Trophoblast cell (in vitro differentiated cells and primary cell): ENCODE results near the gene ZNF45. TPM values are rescaled to one million over a fixed set of nuclear protein-coding genes. Genes with fewer than 3 reads are reported as not detected.

Experiments
- DNase-seq, 2 donors: peaks; one replicate each; pipeline ENCODE4 v3.0.0-alpha.2; 2016
- H2AFZ ChIP-seq: 2 replicates; pipeline ENCODE4 v1.6.1; 2013; ENCODE audit warnings: low read length, moderate library complexity, mild to moderate bottlenecking; ENCODE audit not compliant: insufficient read depth, poor library complexity
- H2AK5ac ChIP-seq: 2 replicates; pipeline ENCODE4 v1.6.1; 2013; ENCODE audit warnings: mild to moderate bottlenecking, low read length
- H2BK120ac ChIP-seq: 2 replicates; pipeline ENCODE4 v1.6.1; 2013; ENCODE audit warnings: low read length, mild to moderate bottlenecking, moderate library complexity; ENCODE audit not compliant: insufficient read depth, poor library complexity
- H2BK12ac ChIP-seq: 2 replicates; pipeline ENCODE4 v1.6.1; 2013; ENCODE audit warnings: mild to moderate bottlenecking, low read length, moderate library complexity
- H2BK5ac ChIP-seq: 2 replicates; pipeline ENCODE4 v1.6.1; 2013; ENCODE audit warnings: low read length, low read depth, moderate library complexity, mild to moderate bottlenecking; ENCODE audit not compliant: poor library complexity
- H3K14ac ChIP-seq: 2 replicates; pipeline ENCODE4 v1.6.1; 2013; ENCODE audit warnings: mild to moderate bottlenecking, low read length
- H3K18ac ChIP-seq: 2 replicates; pipeline ENCODE4 v1.6.1; 2013; ENCODE audit warnings: mild to moderate bottlenecking, low read length
- H3K23ac ChIP-seq: 2 replicates; pipeline ENCODE4 v1.6.1; 2013; ENCODE audit warnings: low read length
- H3K27ac ChIP-seq: 2 replicates; pipeline ENCODE4 v1.5.1; 2013; ENCODE audit warnings: low read depth, mild to moderate bottlenecking, inconsistent platforms, low read length, moderate library complexity
- H3K27me3 ChIP-seq: 2 replicates; pipeline ENCODE4 v1.6.1; 2013; ENCODE audit warnings: inconsistent platforms, mild to moderate bottlenecking, low read length, moderate library complexity; ENCODE audit not compliant: insufficient read depth
- H3K36me3 ChIP-seq, 2 experiments: 1 replicate in 1 of 2; 2 replicates in 1 of 2; pipeline ENCODE4 v1.6.1; 2013; ENCODE audit warnings: low read length in 2 of 2, mild to moderate bottlenecking in 2 of 2, moderate library complexity in 1 of 2; ENCODE audit not compliant: insufficient read depth in 2 of 2, control insufficient read depth in 1 of 2
- H3K4ac ChIP-seq: 2 replicates; pipeline ENCODE4 v1.6.1; 2013; ENCODE audit warnings: low read depth, mild to moderate bottlenecking, low read length, moderate library complexity
- H3K4me1 ChIP-seq, 2 experiments: 1 replicate in 1 of 2; 2 replicates in 1 of 2; pipeline ENCODE4 v1.6.1; 2013; ENCODE audit warnings: low read length in 2 of 2, mild to moderate bottlenecking in 2 of 2, moderate library complexity in 1 of 2; ENCODE audit not compliant: insufficient read depth in 2 of 2, control insufficient read depth in 1 of 2
- H3K4me2 ChIP-seq: 2 replicates; pipeline ENCODE4 v1.6.1; 2013; ENCODE audit warnings: inconsistent platforms, mild to moderate bottlenecking, low read length, moderate library complexity
- H3K4me3 ChIP-seq: 2 replicates; pipeline ENCODE4 v1.5.1; 2013; ENCODE audit warnings: mild to moderate bottlenecking, low read depth, low read length, inconsistent platforms
- H3K79me1 ChIP-seq: one replicate; pipeline ENCODE4 v1.6.1; 2013; ENCODE audit warnings: low read length
- H3K79me2 ChIP-seq: 2 replicates; pipeline ENCODE4 v1.6.1; 2013; ENCODE audit warnings: low read length, mild to moderate bottlenecking; ENCODE audit not compliant: control insufficient read depth, insufficient read depth, poor library complexity
- H3K9ac ChIP-seq: 2 replicates; pipeline ENCODE4 v1.6.1; 2013; ENCODE audit warnings: mild to moderate bottlenecking, low read length
- H3K9me3 ChIP-seq: 2 replicates; pipeline ENCODE4 v1.6.1; 2013; ENCODE audit warnings: low read depth, mild to moderate bottlenecking, control low read depth, inconsistent platforms, low read length; ENCODE audit not compliant: insufficient read depth
- H4K12ac ChIP-seq: 2 replicates; pipeline ENCODE4 v1.6.1; 2013; ENCODE audit warnings: low read depth, mild to moderate bottlenecking, low read length, moderate library complexity
- H4K8ac ChIP-seq: 2 replicates; pipeline ENCODE4 v1.6.1; 2013; ENCODE audit warnings: low read depth, mild to moderate bottlenecking, low read length, moderate library complexity
- H4K91ac ChIP-seq: one replicate; pipeline ENCODE4 v1.6.1; 2013; ENCODE audit warnings: low read depth, mild to moderate bottlenecking, low read length, moderate library complexity
- WGBS: extraction: QIAGEN DNeasy Blood & Tissue Kit; methylation state at CpG from one replicate; pipeline ENCODE4 v1.1.7; 2013; ENCODE audit warnings: missing lambda C conversion rate; ENCODE audit not compliant: insufficient read length, insufficient coverage; ENCODE audit errors: extremely low coverage; 5-methylcytosine and 5-hydroxymethylcytosine counted together
- polyA plus RNA-seq: library from polyadenylated mRNA; stranded (reverse); fragments of 200-250 nt; gene quantifications from 2 replicates; pipeline ENCODE4 v1.2.3, GENCODE V29; 2013

The ZNF45 gene
- polyA plus RNA-seq: 6.4 and 6.9 TPM in 2 replicates

- H2AK5ac ChIP-seq: no peak within 1 kb of the TSS
- H2AFZ ChIP-seq: peak within 1 kb of the TSS; percentile 95
- peak within 1 kb of the TSS; percentile 10 for H2BK120ac ChIP-seq
- no peak within 1 kb of the TSS for H2BK12ac ChIP-seq
- peak within 1 kb of the TSS; percentile 79 for H4K8ac ChIP-seq
- H3K4ac ChIP-seq: peak within 1 kb of the TSS; percentile 40
- H3K79me2 ChIP-seq: no peaks in the 10 kb centered on the region
- peak within 1 kb of the TSS; percentile 91 for H3K4me3 ChIP-seq
- H4K91ac ChIP-seq: peak within 1 kb of the TSS; percentile 29
- no peak within 1 kb of the TSS for H3K14ac ChIP-seq
- peaks cover 0 to 3% of the 10 kb centered on the region in 2 experiments for H3K4me1 ChIP-seq
- no peaks in the 10 kb centered on the region for H3K9me3 ChIP-seq
- no peak within 1 kb of the TSS for H3K23ac ChIP-seq
- H4K12ac ChIP-seq: peak within 1 kb of the TSS; percentile 88
- peak; percentile 86 to 94 for DNase-seq
- peak within 1 kb of the TSS; percentile 97 for H3K9ac ChIP-seq
- no peaks in the 10 kb centered on the region for H3K27me3 ChIP-seq
- peaks cover 2% of the 10 kb centered on the region for H3K79me1 ChIP-seq
- H3K36me3 ChIP-seq: peaks cover 6 to 7% of the 10 kb centered on the region in 2 experiments
- H3K27ac ChIP-seq: peak within 1 kb of the TSS; percentile 70
- H3K18ac ChIP-seq: no peak within 1 kb of the TSS
- whole genome bisulfite sequencing: no CpG with 5 or more reads among the region's 42 CpGs
- peak within 1 kb of the TSS; percentile 14 for H2BK5ac ChIP-seq
- peak within 1 kb of the TSS; percentile 76 for H3K4me2 ChIP-seq
These were observed at the start of gene ZNF45 for GRCh38 chr19:43934985-43935708. TSS of gene ZNF45 (minus strand) at chr19:43935282. CDS start at chr19:43922185, 13,097 bp downstream.

DNA sequence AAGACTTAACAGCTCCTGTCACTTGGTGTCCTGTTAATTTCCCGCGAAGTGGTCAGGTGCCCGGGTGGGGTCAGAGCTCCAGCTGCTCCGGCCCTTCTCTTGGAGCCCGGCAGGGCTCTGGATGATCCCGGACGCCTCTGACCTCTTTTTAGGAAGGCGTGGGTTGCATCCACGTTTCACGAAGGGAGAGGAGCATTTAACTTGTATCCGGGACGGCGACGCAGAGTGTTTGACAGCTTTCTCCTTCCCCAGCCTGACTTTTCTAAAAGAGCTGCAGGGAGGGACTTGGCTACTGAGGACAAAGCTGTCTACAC is 49.6 kb upstream of the ZNF45 start:
- Histone ChIP-seq H3K14ac (peak overlapping the region; percentile 56), H3K36me3 (peaks cover 2% of the 10 kb centered on the region in 2 experiments), H3K23ac (no peak overlapping the region), H3K4ac (peak overlapping the region; percentile 69), H3K79me1 (peaks cover 2% of the 10 kb centered on the region), H3K4me3 (peak overlapping the region; percentile 83), H2BK12ac (no peak overlapping the region), H3K27ac (no peak overlapping the region), H3K9ac (peak overlapping the region; percentile 82), H2AK5ac (no peak overlapping the region), H3K4me2 (peak overlapping the region; percentile 99), H2BK5ac (no peak overlapping the region), H3K27me3 (no peaks in the 10 kb centered on the region), H4K8ac (peak overlapping the region; percentile 72), H2AFZ (peak overlapping the region; percentile 97), H3K9me3 (no peaks in the 10 kb centered on the region), H3K4me1 (peaks cover 2 to 3% of the 10 kb centered on the region in 2 experiments), H4K12ac (peak overlapping the region; percentile 62), H2BK120ac (peak overlapping the region; percentile 22), H3K79me2 (no peaks in the 10 kb centered on the region), H4K91ac (peak overlapping the region; percentile 37), H3K18ac (no peak overlapping the region)
- DNase-seq: no peak
- WGBS: no CpG with 5 or more reads among the region's 14 CpGs

DNA sequence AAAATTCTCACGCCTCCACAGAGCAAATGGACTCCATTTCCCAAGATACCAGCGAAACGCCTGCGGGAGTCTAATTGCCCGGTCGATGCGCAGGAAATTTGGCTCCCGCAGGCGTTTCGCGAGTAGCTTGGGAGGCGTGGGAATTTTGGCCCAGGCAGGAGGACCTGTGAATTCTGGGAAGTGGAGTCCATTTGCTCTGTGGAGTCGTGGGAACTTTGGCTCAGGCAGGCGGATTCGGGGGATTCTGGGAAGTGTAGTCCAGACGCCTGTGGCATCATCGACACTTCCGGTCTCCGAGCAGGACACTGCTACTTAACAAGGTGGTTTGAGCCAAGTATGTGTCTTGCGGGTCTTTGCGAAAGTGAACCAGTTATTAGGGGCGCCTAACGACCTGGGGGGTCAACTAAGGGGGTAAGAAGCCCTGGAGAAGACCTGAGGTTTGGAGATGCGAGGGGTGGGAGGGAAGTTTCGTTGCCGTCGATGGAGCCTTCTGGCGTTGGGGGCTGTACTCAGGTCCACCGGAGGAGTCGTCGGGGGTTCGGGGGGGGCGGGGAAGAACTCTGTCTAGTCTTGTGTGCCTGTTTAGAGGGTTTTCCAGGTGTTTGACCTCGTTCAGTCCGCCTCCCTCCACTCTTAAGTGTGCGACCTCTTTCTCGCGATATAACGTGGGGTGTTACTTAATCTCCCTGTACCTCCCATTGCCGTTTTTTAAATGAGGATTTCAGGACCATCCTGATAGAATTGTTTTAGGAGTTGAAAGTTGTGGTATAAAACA is 49.0 kb upstream of the ZNF45 start, which contains the start of gene ZNF155:
Gene ZNF155 (plus strand): TSS at position 277 of the 775 bp plus-strand sequence. CDS start 4,356 bp downstream, outside the sequence.
- no peaks in the 10 kb centered on the region for H3K27me3 ChIP-seq
- peak within 1 kb of the TSS; percentile 83 for H3K4me3 ChIP-seq
- peak within 1 kb of the TSS; percentile 64 for H4K91ac ChIP-seq
- H3K27ac ChIP-seq: no peak within 1 kb of the TSS
- peaks cover 2% of the 10 kb centered on the region for H3K79me1 ChIP-seq
- no CpG with 5 or more reads among the region's 40 CpGs for WGBS
- H3K36me3 ChIP-seq: no peaks in the 10 kb centered on the region
- peak within 1 kb of the TSS; percentile 37 for H3K18ac ChIP-seq
- H3K4me1 ChIP-seq: peaks cover 2 to 3% of the 10 kb centered on the region in 2 experiments
- peak within 1 kb of the TSS; percentile 72 for H4K8ac ChIP-seq
- no peak within 1 kb of the TSS for H3K23ac ChIP-seq
- no peaks in the 10 kb centered on the region for H3K79me2 ChIP-seq
- peak within 1 kb of the TSS; percentile 22 for H2BK120ac ChIP-seq
- peak within 1 kb of the TSS; percentile 69 for H3K4ac ChIP-seq
- H3K9me3 ChIP-seq: no peaks in the 10 kb centered on the region
- peak within 1 kb of the TSS; percentile 73 for H4K12ac ChIP-seq
- peak within 1 kb of the TSS; percentile 56 for H3K14ac ChIP-seq
- peak within 1 kb of the TSS; percentile 84 for H3K9ac ChIP-seq
- peak within 1 kb of the TSS; percentile 97 for H2AFZ ChIP-seq
- H3K4me2 ChIP-seq: peak within 1 kb of the TSS; percentile 99
- H2AK5ac ChIP-seq: no peak within 1 kb of the TSS
- peak within 1 kb of the TSS; percentile 21 for H2BK5ac ChIP-seq
- DNase-seq: peak; percentile 96 to 97
- H2BK12ac ChIP-seq: no peak within 1 kb of the TSS

DNA sequence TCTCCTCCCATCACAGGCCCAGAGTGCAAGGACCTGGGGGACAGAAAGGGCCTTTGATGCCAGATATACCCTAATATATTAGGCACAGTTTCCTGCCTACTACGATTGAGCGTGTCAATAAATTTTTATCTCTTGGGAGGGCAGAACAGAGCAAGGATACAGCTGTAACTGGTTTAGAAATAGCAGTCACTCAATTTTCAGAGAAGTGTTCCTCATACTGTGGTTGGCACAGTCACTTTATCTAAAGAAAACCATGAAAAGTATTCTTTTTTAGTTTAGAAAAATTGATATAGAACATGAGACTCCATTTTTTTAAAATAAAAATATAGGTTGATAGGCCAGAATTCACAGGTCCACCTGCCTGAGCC is 48.4 kb upstream of the ZNF45 start:
- no peak overlapping the region for H3K27ac ChIP-seq
- H3K9ac ChIP-seq: no peak overlapping the region
- no peak for DNase-seq
- no peak overlapping the region for H3K4ac ChIP-seq
- no peak overlapping the region for H2BK5ac ChIP-seq
- H2BK12ac ChIP-seq: no peak overlapping the region
- H3K9me3 ChIP-seq: no peaks in the 10 kb centered on the region
- H3K4me1 ChIP-seq: peaks cover 2 to 3% of the 10 kb centered on the region in 2 experiments
- peaks cover 2% of the 10 kb centered on the region for H3K79me1 ChIP-seq
- H3K4me3 ChIP-seq: no peak overlapping the region
- H2AK5ac ChIP-seq: no peak overlapping the region
- H3K23ac ChIP-seq: no peak overlapping the region
- H4K12ac ChIP-seq: no peak overlapping the region
- H3K14ac ChIP-seq: no peak overlapping the region
- no peak overlapping the region for H2AFZ ChIP-seq
- H3K27me3 ChIP-seq: no peaks in the 10 kb centered on the region
- H3K18ac ChIP-seq: no peak overlapping the region
- H4K8ac ChIP-seq: no peak overlapping the region
- no peaks in the 10 kb centered on the region for H3K36me3 ChIP-seq
- no peak overlapping the region for H2BK120ac ChIP-seq
- peak overlapping the region; percentile 99 for H3K4me2 ChIP-seq
- no peaks in the 10 kb centered on the region for H3K79me2 ChIP-seq
- WGBS: no CpG with 5 or more reads among the region's 2 CpGs
- H4K91ac ChIP-seq: no peak overlapping the region
